ENCODE measurements around the gene COMMD6.

COMMD6 gene

DNA sequence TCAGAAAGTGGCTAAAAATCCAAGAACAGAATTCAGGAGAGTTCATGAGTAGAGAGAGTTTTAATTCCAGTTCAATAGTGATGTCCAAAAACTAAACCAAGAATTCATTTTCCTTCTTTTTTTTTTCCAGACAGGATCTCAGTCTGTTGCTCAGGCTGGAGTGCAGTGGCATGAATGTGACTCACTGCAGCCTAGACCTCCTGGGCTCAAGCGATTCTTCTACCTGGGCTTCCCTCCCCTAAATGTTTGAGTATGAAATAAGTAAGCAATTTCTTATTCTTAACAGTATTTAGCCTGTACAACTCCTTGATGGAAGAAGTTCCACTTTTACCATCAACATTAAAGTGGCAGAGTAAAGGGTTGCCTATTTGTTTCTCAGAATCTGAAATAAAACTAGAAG lies 3.8 kb downstream of the COMMD6 start:
- Histone ChIP-seq H3K4me3 (ENCODE audit: severe bottlenecking) (no peak overlapping the region), H3K36me3 (ENCODE audit: low read depth) (peaks cover 35% of the 10 kb centered on the region)
- TF ChIP-seq, protein P1, sequence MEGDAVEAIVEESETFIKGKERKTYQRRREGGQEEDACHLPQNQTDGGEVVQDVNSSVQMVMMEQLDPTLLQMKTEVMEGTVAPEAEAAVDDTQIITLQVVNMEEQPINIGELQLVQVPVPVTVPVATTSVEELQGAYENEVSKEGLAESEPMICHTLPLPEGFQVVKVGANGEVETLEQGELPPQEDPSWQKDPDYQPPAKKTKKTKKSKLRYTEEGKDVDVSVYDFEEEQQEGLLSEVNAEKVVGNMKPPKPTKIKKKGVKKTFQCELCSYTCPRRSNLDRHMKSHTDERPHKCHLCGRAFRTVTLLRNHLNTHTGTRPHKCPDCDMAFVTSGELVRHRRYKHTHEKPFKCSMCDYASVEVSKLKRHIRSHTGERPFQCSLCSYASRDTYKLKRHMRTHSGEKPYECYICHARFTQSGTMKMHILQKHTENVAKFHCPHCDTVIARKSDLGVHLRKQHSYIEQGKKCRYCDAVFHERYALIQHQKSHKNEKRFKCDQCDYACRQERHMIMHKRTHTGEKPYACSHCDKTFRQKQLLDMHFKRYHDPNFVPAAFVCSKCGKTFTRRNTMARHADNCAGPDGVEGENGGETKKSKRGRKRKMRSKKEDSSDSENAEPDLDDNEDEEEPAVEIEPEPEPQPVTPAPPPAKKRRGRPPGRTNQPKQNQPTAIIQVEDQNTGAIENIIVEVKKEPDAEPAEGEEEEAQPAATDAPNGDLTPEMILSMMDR (IDR thresholded peaks at IDR 0.05; ENCODE audit: poor library complexity, severe bottlenecking): no peak

DNA sequence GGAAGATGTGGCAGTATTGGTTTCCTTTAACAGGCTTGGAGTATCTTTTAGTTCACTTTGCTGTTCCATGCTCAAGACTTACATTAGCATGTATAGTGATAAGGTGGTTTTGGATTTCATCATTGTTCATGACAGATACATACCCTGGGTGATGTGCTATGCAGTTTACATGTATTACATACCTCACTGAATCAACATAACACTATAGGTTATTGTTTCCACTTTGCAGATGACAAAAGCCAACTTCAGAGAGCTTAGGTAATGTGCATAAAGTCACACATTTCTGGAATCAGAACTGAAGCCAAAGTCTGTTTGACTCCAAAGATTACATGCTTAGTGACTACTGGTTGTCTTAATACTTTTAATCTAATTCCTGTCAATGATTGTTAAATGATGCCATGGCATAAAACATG lies 7.1 kb downstream of the COMMD6 start:
- peaks cover 51% of the 10 kb centered on the region for H3K36me3 ChIP-seq (ENCODE audit: low read depth)

More for the DNA sequence above, 3.8 kb downstream of the COMMD6 start:
- DNase-seq (ENCODE audit: low spot score): no peak
- Histone ChIP-seq H3K27ac (ENCODE audit: poor library complexity, severe bottlenecking) (no peak overlapping the region), H3K27me3 (ENCODE audit: insufficient read depth, poor library complexity, severe bottlenecking) (no peaks in the 10 kb centered on the region), H3K4me1 (ENCODE audit: insufficient read depth, poor library complexity, severe bottlenecking) (peaks cover 5% of the 10 kb centered on the region), H3K9me3 (ENCODE audit: severe bottlenecking) (no peaks in the 10 kb centered on the region)
- ATAC-seq (ENCODE audit: low read depth): no peak

DNA sequence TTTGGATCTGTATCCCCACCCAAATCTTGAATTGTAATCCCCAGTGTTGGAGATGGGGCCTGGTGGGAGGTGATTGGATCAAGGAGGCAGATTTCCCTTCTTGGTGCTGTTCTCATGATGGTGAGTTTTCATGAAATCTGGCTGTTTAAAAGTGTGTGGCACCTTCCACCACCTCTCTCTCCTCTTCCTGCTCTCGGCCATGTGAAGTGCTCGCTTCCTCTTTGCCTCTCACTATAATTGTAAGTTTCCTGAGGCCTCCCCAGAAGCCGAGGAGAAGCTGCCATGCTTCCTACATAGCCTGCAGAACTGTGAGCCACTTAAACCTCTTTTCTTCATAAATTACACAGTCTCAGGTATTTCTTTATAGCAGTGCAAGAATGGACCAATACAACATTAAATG lies 15.7 kb downstream of the COMMD6 start:
- DNase-seq (ENCODE audit: low spot score): no peak
- Histone ChIP-seq H3K4me3 (ENCODE audit: severe bottlenecking) (no peak overlapping the region), H3K27ac (ENCODE audit: poor library complexity, severe bottlenecking) (no peak overlapping the region), H3K9me3 (ENCODE audit: severe bottlenecking) (no peaks in the 10 kb centered on the region), H3K4me1 (ENCODE audit: insufficient read depth, poor library complexity, severe bottlenecking) (no peaks in the 10 kb centered on the region), H3K36me3 (ENCODE audit: low read depth) (peaks cover 13% of the 10 kb centered on the region), H3K27me3 (ENCODE audit: insufficient read depth, poor library complexity, severe bottlenecking) (no peaks in the 10 kb centered on the region)
- no peak for ATAC-seq (ENCODE audit: low read depth)
- TF ChIP-seq, protein P1 (IDR thresholded peaks at IDR 0.05; ENCODE audit: poor library complexity, severe bottlenecking): no peak

More for the DNA sequence above, 7.1 kb downstream of the COMMD6 start:
- DNase-seq (ENCODE audit: low spot score): no peak
- Histone ChIP-seq H3K27me3 (ENCODE audit: insufficient read depth, poor library complexity, severe bottlenecking) (no peaks in the 10 kb centered on the region), H3K27ac (ENCODE audit: poor library complexity, severe bottlenecking) (no peak overlapping the region), H3K4me3 (ENCODE audit: severe bottlenecking) (no peak overlapping the region), H3K4me1 (ENCODE audit: insufficient read depth, poor library complexity, severe bottlenecking) (no peaks in the 10 kb centered on the region), H3K9me3 (ENCODE audit: severe bottlenecking) (no peaks in the 10 kb centered on the region)
- TF ChIP-seq, protein P1 (IDR thresholded peaks at IDR 0.05; ENCODE audit: poor library complexity, severe bottlenecking): no peak
- no peak for ATAC-seq (ENCODE audit: low read depth)

- Histone ChIP-seq H3K9me3 (ENCODE audit: severe bottlenecking) (no peaks in the 10 kb centered on the region), H3K4me3 (ENCODE audit: severe bottlenecking) (no peak overlapping the region), H3K27ac (ENCODE audit: poor library complexity, severe bottlenecking) (no peak overlapping the region), H3K36me3 (ENCODE audit: low read depth) (no peaks in the 10 kb centered on the region), H3K27me3 (ENCODE audit: insufficient read depth, poor library complexity, severe bottlenecking) (no peaks in the 10 kb centered on the region), H3K4me1 (ENCODE audit: insufficient read depth, poor library complexity, severe bottlenecking) (no peaks in the 10 kb centered on the region)
- TF ChIP-seq, protein P1 (IDR thresholded peaks at IDR 0.05; ENCODE audit: poor library complexity, severe bottlenecking): no peak
- DNase-seq (ENCODE audit: low spot score): no peak
- no peak for ATAC-seq (ENCODE audit: low read depth)
Measured at GRCh38 chr13:75518439-75519088, 19.1 kb downstream of the COMMD6 start.

All from RWPE2 (cell line).